ENCODE data around the gene PGC. TPM values are rescaled to one million over a fixed set of nuclear protein-coding genes. Genes with fewer than 3 reads are reported as not detected.

Gene PGC
- total RNA-seq, 1 experiment from 2014 or later: not detected

DNA sequence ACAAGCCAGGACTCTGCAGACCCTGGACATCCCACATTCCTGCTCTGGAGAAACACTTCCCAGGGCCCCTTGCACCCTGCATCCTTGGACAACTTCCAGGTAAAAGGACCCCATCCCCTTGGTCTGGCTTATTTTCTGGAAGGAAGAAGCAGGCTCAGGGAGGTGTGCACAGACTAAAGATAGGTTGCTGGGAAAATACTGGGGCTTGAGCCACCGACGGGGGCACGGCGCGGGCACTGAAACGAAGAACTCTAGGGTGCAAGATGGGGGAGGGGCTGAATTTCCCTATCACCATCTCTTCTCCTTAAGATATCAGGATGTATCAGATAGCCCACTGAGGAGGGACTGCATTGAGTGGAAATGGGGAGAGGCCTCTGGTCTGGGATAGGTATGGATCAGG, 31.7 kb upstream of the PGC start:
- H3K9ac ChIP-seq (ENCODE audit: extremely low read depth, insufficient read length, low read length): peak overlapping the region; percentile 54
- H4K20me1 ChIP-seq (ENCODE audit: control insufficient read depth, insufficient read depth, insufficient read length): no peaks in the 10 kb centered on the region

More for the DNA sequence above, 31.7 kb upstream of the PGC start:
- no peak overlapping the region for H2AFZ ChIP-seq (ENCODE audit: low read length)
- peaks cover 4% of the 10 kb centered on the region; the same call in 1 of the 2 replicates for H3K27me3 ChIP-seq (ENCODE audit: insufficient read depth, low read length)
- H2AK5ac ChIP-seq (ENCODE audit: insufficient read length, low read length): no peak overlapping the region
- no peak overlapping the region for H3K23ac ChIP-seq (ENCODE audit: insufficient read length, low read depth, low read length)
- no peaks in the 10 kb centered on the region for H3K9me3 ChIP-seq (ENCODE audit: control insufficient read depth, low read depth, low read length)
- Mint-ChIP-seq H3K9me3 (no peaks in the 10 kb centered on the region), H3K27me3 (ENCODE audit: low read depth) (peaks cover 36% of the 10 kb centered on the region), H3K4me3 (peak overlapping the region; percentile 80 to 91), H3K36me3 (ENCODE audit: insufficient read depth in 1 of 3, low read depth in 3 of 3) (peaks cover 6 to 17% (median 13%) of the 10 kb centered on the region in 3 experiments; a peak in 6 of 7 replicates), H3K4me1 (peaks cover 13 to 15% of the 10 kb centered on the region in 2 experiments), H3K27ac (no peak overlapping the region)
- no peaks in the 10 kb centered on the region for H3K79me2 ChIP-seq (ENCODE audit: insufficient read depth, low read length)
- H4K91ac ChIP-seq (ENCODE audit: insufficient read length, low read depth, low read length): no peak overlapping the region
- no peak overlapping the region for H3K56ac ChIP-seq (ENCODE audit: insufficient read length, low read depth, low read length)
- H4K5ac ChIP-seq (ENCODE audit: insufficient read length, low read depth, low read length): no peak overlapping the region
- H3K4ac ChIP-seq (ENCODE audit: low read depth, low read length): no peak overlapping the region
- no CpG with 5 or more reads among the region's 6 CpGs for WGBS (ENCODE audit: extremely low coverage, insufficient read length, low lambda C conversion rate)
- H3K4me1 ChIP-seq (ENCODE audit: insufficient read depth, low read length): no peaks in the 10 kb centered on the region
- H3K27ac ChIP-seq (ENCODE audit: insufficient read length, low read depth, low read length): no peak overlapping the region
- no peaks in the 10 kb centered on the region for H3K79me1 ChIP-seq (ENCODE audit: insufficient read depth, low read depth, low read length, poor library complexity, severe bottlenecking)
- H2BK20ac ChIP-seq (ENCODE audit: low read depth, low read length, poor library complexity, severe bottlenecking): no peak overlapping the region
- no peak overlapping the region for H4K8ac ChIP-seq (replicated peaks; ENCODE audit: insufficient read length, low read depth, low read length)
- H3K14ac ChIP-seq (ENCODE audit: insufficient read depth, low read length): no peak overlapping the region; the same call in 1 of the 2 replicates
- H3K18ac ChIP-seq (ENCODE audit: insufficient read length, low read depth, low read length): no peak overlapping the region
- H2BK12ac ChIP-seq (ENCODE audit: insufficient read length, low read depth, low read length): no peak overlapping the region
- no peak overlapping the region for H2BK120ac ChIP-seq (ENCODE audit: low read depth, low read length, poor library complexity, severe bottlenecking)
- no peak overlapping the region for H2BK15ac ChIP-seq (ENCODE audit: low read depth, low read length)
- no peak overlapping the region for H3T11ph ChIP-seq (ENCODE audit: low read length)
- peak overlapping the region; percentile 96 for H3K4me2 ChIP-seq (ENCODE audit: insufficient read depth, insufficient read length, low read length)
- no peak overlapping the region for H2BK5ac ChIP-seq (ENCODE audit: insufficient read length, low read length)
- DNase-seq: no peak
- peaks cover 11% of the 10 kb centered on the region for H3K23me2 ChIP-seq (ENCODE audit: insufficient read length, low read depth, low read length, poor library complexity, severe bottlenecking)
- TF ChIP-seq, protein P1, sequence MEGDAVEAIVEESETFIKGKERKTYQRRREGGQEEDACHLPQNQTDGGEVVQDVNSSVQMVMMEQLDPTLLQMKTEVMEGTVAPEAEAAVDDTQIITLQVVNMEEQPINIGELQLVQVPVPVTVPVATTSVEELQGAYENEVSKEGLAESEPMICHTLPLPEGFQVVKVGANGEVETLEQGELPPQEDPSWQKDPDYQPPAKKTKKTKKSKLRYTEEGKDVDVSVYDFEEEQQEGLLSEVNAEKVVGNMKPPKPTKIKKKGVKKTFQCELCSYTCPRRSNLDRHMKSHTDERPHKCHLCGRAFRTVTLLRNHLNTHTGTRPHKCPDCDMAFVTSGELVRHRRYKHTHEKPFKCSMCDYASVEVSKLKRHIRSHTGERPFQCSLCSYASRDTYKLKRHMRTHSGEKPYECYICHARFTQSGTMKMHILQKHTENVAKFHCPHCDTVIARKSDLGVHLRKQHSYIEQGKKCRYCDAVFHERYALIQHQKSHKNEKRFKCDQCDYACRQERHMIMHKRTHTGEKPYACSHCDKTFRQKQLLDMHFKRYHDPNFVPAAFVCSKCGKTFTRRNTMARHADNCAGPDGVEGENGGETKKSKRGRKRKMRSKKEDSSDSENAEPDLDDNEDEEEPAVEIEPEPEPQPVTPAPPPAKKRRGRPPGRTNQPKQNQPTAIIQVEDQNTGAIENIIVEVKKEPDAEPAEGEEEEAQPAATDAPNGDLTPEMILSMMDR (conservative IDR thresholded peaks at IDR 0.05): no peak

All from H9 (cell line).